ENCODE measurements around the gene GPATCH2L. TPM values are rescaled to one million over a fixed set of nuclear protein-coding genes. Genes with fewer than 3 reads are reported as not detected.
A peak's percentile ranks its signal among the peaks of the same experiment; 100 is the strongest.

The GPATCH2L gene
- polyA plus RNA-seq, 3 donors = 10.6 to 28.3 (median 13.8) TPM

DNA sequence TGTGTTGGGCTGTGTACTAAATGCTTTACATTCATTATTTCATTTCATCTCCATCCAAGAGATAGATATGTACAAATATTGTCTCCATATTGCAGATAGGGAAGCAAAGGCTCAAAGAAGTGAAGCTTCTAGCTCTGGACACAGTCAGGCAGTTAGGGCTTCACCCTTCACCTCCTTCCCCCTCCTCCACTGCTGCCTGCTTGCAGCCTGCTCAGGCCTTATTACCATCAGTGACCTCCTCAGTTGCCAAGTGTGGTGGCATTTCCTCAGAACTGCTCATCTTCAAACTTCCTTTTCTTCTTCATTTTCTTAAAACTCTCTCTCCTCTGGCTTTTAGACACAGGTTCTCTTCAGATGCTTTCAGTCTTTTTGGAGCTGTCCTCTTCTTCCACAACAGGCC lies 4.7 kb upstream of the GPATCH2L start:
- no peaks in the 10 kb centered on the region for H4K20me1 ChIP-seq (ENCODE audit: insufficient read depth, low read length)
- intact Hi-C loops (cut with micrococcal nuclease) = no loop called here
- Mint-ChIP-seq H3K4me1 (peaks cover 5% of the 10 kb centered on the region), H3K4me3 (no peak overlapping the region), H3K36me3 (no peaks in the 10 kb centered on the region), H3K9me3 (peaks cover 5 to 36% (median 24%) of the 10 kb centered on the region in 7 donors), H3K27me3 (ENCODE audit: low read depth in 3 of 3) (peaks cover 2 to 24% (median 14%) of the 10 kb centered on the region in 3 donors), H3K27ac (no peak overlapping the region)
- no peak overlapping the region for H3K4me3 ChIP-seq (replicated peaks in 1 of 3; ENCODE audit: low read depth in 2 of 3, low read length in 3 of 3)
- no peaks in the 10 kb centered on the region for H3K79me2 ChIP-seq (ENCODE audit: insufficient read depth, low read length)
- H3K4me1 ChIP-seq (ENCODE audit: control insufficient read depth in 1 of 2, insufficient read depth in 2 of 2, low read length in 2 of 2) = peaks cover 5 to 6% of the 10 kb centered on the region in 2 donors
- peaks cover 8 to 25% of the 10 kb centered on the region in 2 donors for H3K27me3 ChIP-seq (ENCODE audit: control insufficient read depth in 2 of 2, insufficient read depth in 2 of 2, low read length in 2 of 2)
- no peaks in the 10 kb centered on the region for H3K36me3 ChIP-seq (replicated peaks in 1 of 2; ENCODE audit: control insufficient read depth in 1 of 2, insufficient read depth in 2 of 2, low read length in 2 of 2)
- H3K27ac ChIP-seq (ENCODE audit: low read depth in 1 of 2, low read length in 2 of 2) = no peak overlapping the region
- TF ChIP-seq, protein P1, sequence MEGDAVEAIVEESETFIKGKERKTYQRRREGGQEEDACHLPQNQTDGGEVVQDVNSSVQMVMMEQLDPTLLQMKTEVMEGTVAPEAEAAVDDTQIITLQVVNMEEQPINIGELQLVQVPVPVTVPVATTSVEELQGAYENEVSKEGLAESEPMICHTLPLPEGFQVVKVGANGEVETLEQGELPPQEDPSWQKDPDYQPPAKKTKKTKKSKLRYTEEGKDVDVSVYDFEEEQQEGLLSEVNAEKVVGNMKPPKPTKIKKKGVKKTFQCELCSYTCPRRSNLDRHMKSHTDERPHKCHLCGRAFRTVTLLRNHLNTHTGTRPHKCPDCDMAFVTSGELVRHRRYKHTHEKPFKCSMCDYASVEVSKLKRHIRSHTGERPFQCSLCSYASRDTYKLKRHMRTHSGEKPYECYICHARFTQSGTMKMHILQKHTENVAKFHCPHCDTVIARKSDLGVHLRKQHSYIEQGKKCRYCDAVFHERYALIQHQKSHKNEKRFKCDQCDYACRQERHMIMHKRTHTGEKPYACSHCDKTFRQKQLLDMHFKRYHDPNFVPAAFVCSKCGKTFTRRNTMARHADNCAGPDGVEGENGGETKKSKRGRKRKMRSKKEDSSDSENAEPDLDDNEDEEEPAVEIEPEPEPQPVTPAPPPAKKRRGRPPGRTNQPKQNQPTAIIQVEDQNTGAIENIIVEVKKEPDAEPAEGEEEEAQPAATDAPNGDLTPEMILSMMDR (IDR thresholded peaks at IDR 0.05) = no peak
- H3K9ac ChIP-seq (ENCODE audit: insufficient read depth, low read length, poor library complexity, severe bottlenecking) = no peak overlapping the region
- DNase-seq = no peak
- H3K9me3 ChIP-seq (replicated peaks in 1 of 2; ENCODE audit: control insufficient read depth in 1 of 2, insufficient read depth in 1 of 2, low read length in 2 of 2) = peaks cover 16 to 26% of the 10 kb centered on the region in 2 donors
- no peak overlapping the region for H3K4me2 ChIP-seq (replicated peaks; ENCODE audit: extremely low read depth, low read length, poor library complexity, severe bottlenecking)
- H2AFZ ChIP-seq (ENCODE audit: insufficient read depth, low read depth, low read length, poor library complexity, severe bottlenecking) = no peak overlapping the region

DNA sequence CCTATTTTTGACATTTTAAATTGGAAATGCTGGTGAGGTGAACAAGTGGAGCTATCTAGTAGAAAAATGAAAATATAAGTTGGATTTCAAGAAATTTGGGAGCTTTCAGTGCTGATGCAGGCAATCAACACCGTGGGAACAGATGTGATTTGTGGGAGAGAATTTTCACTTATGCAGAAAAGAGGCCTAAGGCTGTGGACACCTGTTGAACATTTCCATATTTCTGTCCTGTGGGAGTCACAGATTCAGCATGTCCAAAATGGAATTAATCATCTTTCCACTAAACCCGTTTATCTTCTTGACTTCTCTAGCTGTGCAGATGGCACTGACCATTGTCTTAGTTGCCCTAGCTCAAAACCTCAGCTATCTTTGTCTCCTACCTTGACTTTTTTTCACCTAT lies 2.5 kb upstream of the GPATCH2L start:
- no peak overlapping the region for H3K4me3 ChIP-seq (replicated peaks in 1 of 3; ENCODE audit: low read depth in 2 of 3, low read length in 3 of 3)
- peaks cover 17% of the 10 kb centered on the region for H3K79me2 ChIP-seq (ENCODE audit: insufficient read depth, low read length)
- TF ChIP-seq, protein P1 (IDR thresholded peaks at IDR 0.05) = no peak
- Mint-ChIP-seq H3K27ac (peak overlapping the region in 1 of 7 donors; percentile 83), H3K4me3 (peak overlapping the region in 1 of 2 donors; percentile 39), H3K36me3 (peaks cover 3 to 4% of the 10 kb centered on the region in 2 donors), H3K4me1 (peaks cover 24% of the 10 kb centered on the region), H3K27me3 (ENCODE audit: low read depth in 3 of 3) (peaks cover 2 to 22% (median 14%) of the 10 kb centered on the region in 3 donors), H3K9me3 (peaks cover 0 to 16% (median 10%) of the 10 kb centered on the region in 7 donors)
- no peak overlapping the region for H2AFZ ChIP-seq (ENCODE audit: insufficient read depth, low read depth, low read length, poor library complexity, severe bottlenecking)
- peaks cover 6 to 22% of the 10 kb centered on the region in 2 donors for H3K27me3 ChIP-seq (ENCODE audit: control insufficient read depth in 2 of 2, insufficient read depth in 2 of 2, low read length in 2 of 2)
- peaks cover 1 to 3% of the 10 kb centered on the region in 2 donors for H3K36me3 ChIP-seq (replicated peaks in 1 of 2; ENCODE audit: control insufficient read depth in 1 of 2, insufficient read depth in 2 of 2, low read length in 2 of 2)
- no peak for DNase-seq
- no peak overlapping the region for H3K9ac ChIP-seq (ENCODE audit: insufficient read depth, low read length, poor library complexity, severe bottlenecking)
- intact Hi-C loops (cut with micrococcal nuclease) = no loop called here
- peaks cover 17% of the 10 kb centered on the region for H4K20me1 ChIP-seq (ENCODE audit: insufficient read depth, low read length)
- H3K4me2 ChIP-seq (replicated peaks; ENCODE audit: extremely low read depth, low read length, poor library complexity, severe bottlenecking) = no peak overlapping the region
- H3K27ac ChIP-seq (ENCODE audit: low read depth in 1 of 2, low read length in 2 of 2) = no peak overlapping the region
- peaks cover 4 to 12% of the 10 kb centered on the region in 2 donors for H3K9me3 ChIP-seq (replicated peaks in 1 of 2; ENCODE audit: control insufficient read depth in 1 of 2, insufficient read depth in 1 of 2, low read length in 2 of 2)
- WGBS (ENCODE audit: insufficient coverage) = 100% methylated on average over 2 of the region's 2 CpGs
- peaks cover 23 to 25% of the 10 kb centered on the region in 2 donors for H3K4me1 ChIP-seq (ENCODE audit: control insufficient read depth in 1 of 2, insufficient read depth in 2 of 2, low read length in 2 of 2)

Measured in CD14-positive monocyte (primary cell).